ENCODE results near the gene SIX4.

The SIX4 gene

DNA sequence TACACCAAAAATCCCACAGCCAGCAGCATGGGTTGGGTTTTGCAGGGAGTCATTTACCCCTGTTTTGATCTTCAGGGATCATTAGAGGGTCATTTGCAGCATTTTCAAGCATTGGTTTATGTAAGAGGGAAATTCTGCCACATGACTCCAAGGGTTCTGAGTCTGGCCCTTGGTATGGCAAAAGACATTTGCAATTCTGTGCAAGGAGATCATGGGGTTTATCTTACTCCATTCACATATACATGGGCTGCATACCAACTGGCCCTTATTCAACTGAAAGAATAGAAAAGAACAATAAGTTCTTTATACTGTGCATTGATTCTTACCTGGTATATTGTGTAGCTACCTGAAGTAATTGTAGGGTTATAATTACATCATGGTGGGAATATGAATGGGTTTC lies 13.7 kb downstream of the SIX4 start:
- DNase-seq (ENCODE audit: low read depth), result no peak
- TF ChIP-seq, protein P1, sequence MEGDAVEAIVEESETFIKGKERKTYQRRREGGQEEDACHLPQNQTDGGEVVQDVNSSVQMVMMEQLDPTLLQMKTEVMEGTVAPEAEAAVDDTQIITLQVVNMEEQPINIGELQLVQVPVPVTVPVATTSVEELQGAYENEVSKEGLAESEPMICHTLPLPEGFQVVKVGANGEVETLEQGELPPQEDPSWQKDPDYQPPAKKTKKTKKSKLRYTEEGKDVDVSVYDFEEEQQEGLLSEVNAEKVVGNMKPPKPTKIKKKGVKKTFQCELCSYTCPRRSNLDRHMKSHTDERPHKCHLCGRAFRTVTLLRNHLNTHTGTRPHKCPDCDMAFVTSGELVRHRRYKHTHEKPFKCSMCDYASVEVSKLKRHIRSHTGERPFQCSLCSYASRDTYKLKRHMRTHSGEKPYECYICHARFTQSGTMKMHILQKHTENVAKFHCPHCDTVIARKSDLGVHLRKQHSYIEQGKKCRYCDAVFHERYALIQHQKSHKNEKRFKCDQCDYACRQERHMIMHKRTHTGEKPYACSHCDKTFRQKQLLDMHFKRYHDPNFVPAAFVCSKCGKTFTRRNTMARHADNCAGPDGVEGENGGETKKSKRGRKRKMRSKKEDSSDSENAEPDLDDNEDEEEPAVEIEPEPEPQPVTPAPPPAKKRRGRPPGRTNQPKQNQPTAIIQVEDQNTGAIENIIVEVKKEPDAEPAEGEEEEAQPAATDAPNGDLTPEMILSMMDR (IDR thresholded peaks at IDR 0.05; ENCODE audit: insufficient read depth, low read depth, low read length, missing control alignments), result no peak
- no peak overlapping the region for H3K4me3 ChIP-seq (ENCODE audit: low read length)

DNA sequence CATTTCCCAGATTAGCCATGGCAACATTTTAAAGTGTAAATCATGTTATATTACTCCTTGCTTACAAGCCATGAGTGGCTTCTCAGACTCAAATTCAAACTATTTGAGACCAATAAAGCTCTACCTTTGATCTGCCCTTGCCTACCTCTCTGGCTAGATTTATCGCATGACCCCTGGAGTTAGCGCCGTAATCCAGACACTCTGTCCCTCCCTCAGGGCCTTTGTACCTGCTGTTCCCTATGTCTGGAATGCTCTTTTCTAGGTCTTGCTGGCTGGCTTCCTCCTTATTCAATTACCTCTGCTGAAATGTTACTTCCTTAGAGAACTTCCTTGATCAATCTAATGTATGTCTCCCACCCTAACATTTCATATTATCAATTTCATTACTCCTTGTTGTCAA lies 16.3 kb downstream of the SIX4 start:
- no peak overlapping the region for H3K4me3 ChIP-seq (ENCODE audit: low read length)
- DNase-seq (ENCODE audit: low read depth), result no peak
- TF ChIP-seq, protein P1 (IDR thresholded peaks at IDR 0.05; ENCODE audit: insufficient read depth, low read depth, low read length, missing control alignments), result no peak

DNA sequence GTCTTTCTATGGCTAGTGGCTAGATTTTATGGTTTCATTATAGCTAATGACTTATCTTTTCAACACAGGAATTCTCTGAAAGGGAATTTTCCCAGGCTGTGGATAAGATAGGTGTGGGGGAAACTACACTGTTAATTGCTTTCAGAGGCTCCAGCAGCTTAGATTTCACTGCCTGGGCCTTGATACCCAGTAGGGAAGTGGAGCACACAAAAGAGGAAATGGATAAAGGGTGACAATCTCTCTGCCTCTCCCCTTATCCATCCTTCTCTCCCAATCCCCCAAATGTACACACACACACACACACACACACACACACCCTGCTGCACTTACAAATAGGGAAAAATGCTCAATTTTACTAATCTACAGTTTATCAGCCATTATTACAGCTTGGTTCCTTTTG lies 19.1 kb downstream of the SIX4 start:
- TF ChIP-seq, protein P1 (IDR thresholded peaks at IDR 0.05; ENCODE audit: insufficient read depth, low read depth, low read length, missing control alignments), result no peak
- H3K4me3 ChIP-seq (ENCODE audit: low read length), result no peak overlapping the region
- no peak for DNase-seq (ENCODE audit: low read depth)

DNA sequence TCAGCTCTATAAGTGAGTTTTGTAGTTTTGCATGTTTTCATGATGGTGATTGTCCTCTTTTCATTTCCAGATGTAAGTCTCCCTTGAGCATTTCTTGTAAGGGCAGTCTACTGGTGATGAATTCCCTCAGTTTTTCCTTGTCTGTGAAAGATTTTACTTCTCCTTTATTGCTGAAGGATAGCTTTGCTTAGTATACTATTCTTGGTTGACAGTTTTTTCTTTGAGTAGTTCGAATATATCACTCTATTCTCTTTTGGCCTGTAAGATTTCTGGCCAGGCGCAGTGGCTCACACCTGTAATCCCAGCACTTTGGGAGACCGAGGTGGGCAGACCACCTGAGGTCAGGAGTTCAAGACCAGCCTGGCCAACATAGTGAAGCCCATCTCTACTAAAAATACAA lies 23.6 kb downstream of the SIX4 start:
- DNase-seq (ENCODE audit: low read depth), result no peak
- no peak overlapping the region for H3K4me3 ChIP-seq (ENCODE audit: low read length)
- TF ChIP-seq, protein P1 (IDR thresholded peaks at IDR 0.05; ENCODE audit: insufficient read depth, low read depth, low read length, missing control alignments), result no peak

DNA sequence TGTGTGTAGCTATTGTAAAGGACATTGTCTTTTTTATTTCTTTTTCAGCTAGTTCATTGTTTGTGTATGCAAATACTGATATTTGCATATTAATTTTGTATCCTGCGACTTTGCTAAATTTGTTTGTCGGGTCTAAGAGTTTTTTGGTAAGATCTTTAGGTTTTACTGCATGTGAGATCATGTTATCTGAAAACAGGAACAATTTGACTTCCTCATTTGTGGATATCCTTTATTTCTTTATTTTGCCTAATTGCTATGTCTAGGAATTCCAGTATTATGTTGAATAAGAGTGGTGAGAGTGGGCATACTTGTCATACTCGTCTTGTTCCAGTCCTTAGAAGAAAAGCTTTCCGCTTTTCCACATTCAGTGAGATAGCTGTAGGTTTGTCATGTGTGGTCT lies 28.8 kb downstream of the SIX4 start:
- no peak for DNase-seq (ENCODE audit: low read depth)
- no peak overlapping the region for H3K4me3 ChIP-seq (ENCODE audit: low read length)
- TF ChIP-seq, protein P1 (IDR thresholded peaks at IDR 0.05; ENCODE audit: insufficient read depth, low read depth, low read length, missing control alignments), result no peak

DNA sequence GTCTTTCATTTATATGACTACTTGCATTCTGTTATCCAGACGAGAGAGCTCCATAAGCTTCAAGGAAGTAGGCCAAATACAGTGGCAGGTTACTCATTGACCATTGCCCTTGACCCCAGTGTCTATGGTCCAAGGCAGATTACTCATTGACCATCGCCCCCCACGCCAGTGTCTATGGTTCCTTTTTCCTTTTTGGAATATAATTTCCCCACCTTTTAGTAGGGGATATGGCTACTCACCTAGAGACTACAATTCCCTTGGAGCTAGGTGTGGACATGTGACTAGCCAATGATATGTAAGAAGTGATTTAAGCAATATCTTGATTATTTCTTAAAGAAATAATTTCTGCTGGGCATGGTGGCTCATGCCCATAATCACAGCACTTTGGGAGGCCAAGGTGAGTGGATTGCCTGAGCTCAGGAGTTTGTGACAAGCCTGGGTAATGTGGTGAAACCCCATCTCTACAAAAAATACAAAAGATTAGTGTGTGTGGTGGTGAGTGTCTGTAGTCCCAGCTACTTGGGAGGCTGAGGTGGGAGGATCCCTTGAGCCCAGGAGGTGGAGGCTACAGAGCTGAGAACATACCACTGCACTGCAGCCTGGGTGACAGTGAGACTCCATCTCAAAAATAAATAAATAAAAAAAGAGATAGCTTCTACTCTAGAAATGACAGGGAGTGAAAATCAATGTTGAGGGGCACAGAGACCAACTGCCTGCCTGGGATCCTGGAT lies 32.6 kb downstream of the SIX4 start:
- no peak overlapping the region for H3K4me3 ChIP-seq (ENCODE audit: low read length)
- no peak for DNase-seq (ENCODE audit: low read depth)
- TF ChIP-seq, protein P1 (IDR thresholded peaks at IDR 0.05; ENCODE audit: insufficient read depth, low read depth, low read length, missing control alignments), result no peak

DNA sequence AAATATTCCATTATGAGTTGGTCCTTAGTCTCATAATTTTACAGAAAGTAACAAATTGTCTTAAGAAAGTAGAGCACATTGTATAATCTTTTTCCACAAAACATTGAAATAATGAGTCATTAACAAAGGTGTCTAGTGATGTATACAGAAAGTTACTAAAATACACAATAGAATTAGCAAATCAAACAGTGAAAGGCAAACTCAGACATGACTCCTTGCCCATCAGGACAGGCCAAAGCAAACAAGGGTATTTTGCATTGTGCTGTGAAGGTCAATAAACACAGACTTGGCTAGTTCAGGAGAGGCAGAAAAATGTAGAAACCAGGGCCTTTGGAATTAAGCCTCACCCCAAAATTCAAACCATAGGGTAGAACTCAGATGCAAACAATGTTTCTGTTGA lies 37.3 kb downstream of the SIX4 start:
- no peak overlapping the region for H3K4me3 ChIP-seq (ENCODE audit: low read length)
- DNase-seq (ENCODE audit: low read depth), result peak; percentile 78
- TF ChIP-seq, protein P1 (IDR thresholded peaks at IDR 0.05; ENCODE audit: insufficient read depth, low read depth, low read length, missing control alignments), result no peak

Data from epithelial cell of esophagus (primary cell).